ENCODE results near the gene DGKI. TPM values are rescaled to one million over a fixed set of nuclear protein-coding genes. Genes with fewer than 3 reads are reported as not detected.
A peak's percentile ranks its signal among the peaks of the same experiment; 100 is the strongest.

DGKI gene
- total and polyA plus RNA-seq, 2 of the 4 experiments (the other 2 are of a cell fraction), result 3.9 to 15.8 TPM

DNA sequence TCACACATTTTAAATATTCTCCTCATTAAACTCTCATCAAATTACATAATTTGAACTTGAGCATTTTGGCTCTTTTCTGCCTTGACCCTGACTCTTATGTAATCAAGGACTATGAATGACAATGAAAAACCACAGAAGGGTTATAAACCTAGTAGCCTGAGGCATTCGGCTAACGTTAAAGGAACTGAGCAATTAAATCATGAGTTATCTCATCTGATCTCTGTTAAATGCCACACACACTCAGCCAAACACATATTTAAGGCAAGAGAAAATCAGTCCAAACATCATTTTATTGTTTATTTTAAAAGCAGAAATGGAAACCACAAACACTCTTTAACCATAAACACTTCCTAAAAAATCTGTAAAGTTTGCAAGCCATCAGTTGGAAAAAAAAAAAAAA is 204.3 kb downstream of the DGKI start:
- H3K9me3 ChIP-seq (ENCODE audit: control insufficient read depth, insufficient read depth, low read length), result no peaks in the 10 kb centered on the region
- no peak overlapping the region for H2AK9ac ChIP-seq (replicated peaks; ENCODE audit: low read depth, low read length, poor library complexity)
- H2BK5ac ChIP-seq (ENCODE audit: low read depth, low read length, poor library complexity, severe bottlenecking), result no peak overlapping the region
- H3K9me1 ChIP-seq (ENCODE audit: insufficient read depth, low read length), result peaks cover 5% of the 10 kb centered on the region
- in situ Hi-C loops (cut with MboI; ENCODE audit: low sequenced_read_pairs), result no loop called here
- no peak overlapping the region for H2AFZ ChIP-seq (replicated peaks; ENCODE audit: low read length, poor library complexity)
- H2AK5ac ChIP-seq (ENCODE audit: low read depth, low read length), result no peak overlapping the region
- no CpG with 5 or more reads among the region's 2 CpGs for WGBS, 2 experiments (ENCODE audit: extremely low coverage in 2 of 2, insufficient read length in 1 of 2)
- ChIA-PET POLR2A (ENCODE audit: unreplicated experiment) (no interaction called here), CTCF (no interaction called here)
- peaks cover 7% of the 10 kb centered on the region for H3K4me1 ChIP-seq (ENCODE audit: control insufficient read depth, insufficient read depth, low read length)
- no peak overlapping the region for H3K27ac ChIP-seq (ENCODE audit: insufficient read depth, low read length)
- intact Hi-C loops (cut with micrococcal nuclease), result no loop called here
- no peak overlapping the region for H4K91ac ChIP-seq (ENCODE audit: insufficient read depth, low read depth, low read length)
- no peaks in the 10 kb centered on the region for H3K79me1 ChIP-seq (ENCODE audit: low read depth in 1 of 2, low read length in 2 of 2)
- H2BK20ac ChIP-seq (ENCODE audit: low read depth, low read length), result no peak overlapping the region
- dilution Hi-C loops (cut with HindIII; ENCODE audit: low sequenced_read_pairs, unreplicated experiment), result no loop called here
- ATAC-seq (ENCODE audit: low read depth), result peak; percentile 87
- no peak overlapping the region for H3K9ac ChIP-seq (ENCODE audit: low read depth, low read length)
- H4K8ac ChIP-seq (ENCODE audit: low read depth in 2 of 2, low read length in 2 of 2), result no peak overlapping the region
- no peak overlapping the region for H3K4me2 ChIP-seq (ENCODE audit: low read depth, low read length)
- no peaks in the 10 kb centered on the region for H3K36me3 ChIP-seq (ENCODE audit: control insufficient read depth, insufficient read depth, low read length)
- H3K18ac ChIP-seq (ENCODE audit: low read depth, low read length), result no peak overlapping the region
- no peak overlapping the region for H3K4me3 ChIP-seq (ENCODE audit: insufficient read depth, low read depth, low read length)
- no peak overlapping the region for H3K56ac ChIP-seq (ENCODE audit: extremely low read depth, insufficient read depth, low read length)
- peak; percentile 69 for DNase-seq
- no TSS peak for BruUV-seq (replicated peaks)
- H3K23ac ChIP-seq (ENCODE audit: low read depth, low read length), result no peak overlapping the region
- TF ChIP-seq RCOR1 (IDR thresholded peaks at IDR 0.05; ENCODE audit: insufficient replicate concordance, low read length) (no peak), RAD21 (IDR thresholded peaks at IDR 0.05; ENCODE audit: low read length) (no peak), MXI1 (IDR thresholded peaks at IDR 0.05; ENCODE audit: borderline replicate concordance, low read depth, low read length) (no peak), MAFK (IDR thresholded peaks at IDR 0.05; ENCODE audit: low read depth, low read length) (no peak), BHLHE40 (IDR thresholded peaks at IDR 0.05; ENCODE audit: low read depth, low read length) (no peak), CEBPB (IDR thresholded peaks at IDR 0.05; ENCODE audit: low read depth, low read length) (no peak), NFE2L2 (IDR thresholded peaks at IDR 0.05; ENCODE audit: low read depth, low read length) (no peak), FOS (IDR thresholded peaks at IDR 0.05; ENCODE audit: low read depth, low read length) (no peak), CHD1 (IDR thresholded peaks at IDR 0.05; ENCODE audit: low read depth, low read length) (no peak), MAZ (IDR thresholded peaks at IDR 0.05; ENCODE audit: borderline replicate concordance, low read depth, low read length) (no peak), POLR2A (IDR thresholded peaks at IDR 0.05; ENCODE audit: low read depth, low read length) (no peak), RFX5 (IDR thresholded peaks at IDR 0.05; ENCODE audit: low read depth, low read length) (no peak), SMC3 (IDR thresholded peaks at IDR 0.05; ENCODE audit: low read depth, low read length) (no peak)
- TF ChIP-seq, protein P1, sequence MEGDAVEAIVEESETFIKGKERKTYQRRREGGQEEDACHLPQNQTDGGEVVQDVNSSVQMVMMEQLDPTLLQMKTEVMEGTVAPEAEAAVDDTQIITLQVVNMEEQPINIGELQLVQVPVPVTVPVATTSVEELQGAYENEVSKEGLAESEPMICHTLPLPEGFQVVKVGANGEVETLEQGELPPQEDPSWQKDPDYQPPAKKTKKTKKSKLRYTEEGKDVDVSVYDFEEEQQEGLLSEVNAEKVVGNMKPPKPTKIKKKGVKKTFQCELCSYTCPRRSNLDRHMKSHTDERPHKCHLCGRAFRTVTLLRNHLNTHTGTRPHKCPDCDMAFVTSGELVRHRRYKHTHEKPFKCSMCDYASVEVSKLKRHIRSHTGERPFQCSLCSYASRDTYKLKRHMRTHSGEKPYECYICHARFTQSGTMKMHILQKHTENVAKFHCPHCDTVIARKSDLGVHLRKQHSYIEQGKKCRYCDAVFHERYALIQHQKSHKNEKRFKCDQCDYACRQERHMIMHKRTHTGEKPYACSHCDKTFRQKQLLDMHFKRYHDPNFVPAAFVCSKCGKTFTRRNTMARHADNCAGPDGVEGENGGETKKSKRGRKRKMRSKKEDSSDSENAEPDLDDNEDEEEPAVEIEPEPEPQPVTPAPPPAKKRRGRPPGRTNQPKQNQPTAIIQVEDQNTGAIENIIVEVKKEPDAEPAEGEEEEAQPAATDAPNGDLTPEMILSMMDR (conservative IDR thresholded peaks at IDR 0.05; ENCODE audit: low read depth, low read length), result no peak
- TF ChIP-seq, protein P2, sequence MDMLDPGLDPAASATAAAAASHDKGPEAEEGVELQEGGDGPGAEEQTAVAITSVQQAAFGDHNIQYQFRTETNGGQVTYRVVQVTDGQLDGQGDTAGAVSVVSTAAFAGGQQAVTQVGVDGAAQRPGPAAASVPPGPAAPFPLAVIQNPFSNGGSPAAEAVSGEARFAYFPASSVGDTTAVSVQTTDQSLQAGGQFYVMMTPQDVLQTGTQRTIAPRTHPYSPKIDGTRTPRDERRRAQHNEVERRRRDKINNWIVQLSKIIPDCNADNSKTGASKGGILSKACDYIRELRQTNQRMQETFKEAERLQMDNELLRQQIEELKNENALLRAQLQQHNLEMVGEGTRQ (IDR thresholded peaks at IDR 0.05; ENCODE audit: low read depth, low read length), result no peak
- TF ChIP-seq, protein P3, sequence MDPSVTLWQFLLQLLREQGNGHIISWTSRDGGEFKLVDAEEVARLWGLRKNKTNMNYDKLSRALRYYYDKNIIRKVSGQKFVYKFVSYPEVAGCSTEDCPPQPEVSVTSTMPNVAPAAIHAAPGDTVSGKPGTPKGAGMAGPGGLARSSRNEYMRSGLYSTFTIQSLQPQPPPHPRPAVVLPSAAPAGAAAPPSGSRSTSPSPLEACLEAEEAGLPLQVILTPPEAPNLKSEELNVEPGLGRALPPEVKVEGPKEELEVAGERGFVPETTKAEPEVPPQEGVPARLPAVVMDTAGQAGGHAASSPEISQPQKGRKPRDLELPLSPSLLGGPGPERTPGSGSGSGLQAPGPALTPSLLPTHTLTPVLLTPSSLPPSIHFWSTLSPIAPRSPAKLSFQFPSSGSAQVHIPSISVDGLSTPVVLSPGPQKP (IDR thresholded peaks at IDR 0.05; ENCODE audit: borderline replicate concordance, low read depth, low read length), result no peak
- H4K20me1 ChIP-seq (ENCODE audit: insufficient read depth, low read length), result no peaks in the 10 kb centered on the region
- 0 out of 2 replicates have a peak, but pooled peaks cover 2% of the 10 kb centered on the region for H3K27me3 ChIP-seq (ENCODE audit: control insufficient read depth, insufficient read depth, low read length)
- no peak overlapping the region for H4K5ac ChIP-seq (ENCODE audit: low read depth, low read length)
- no peak overlapping the region for H3K4ac ChIP-seq (ENCODE audit: low read depth, low read length)
- no peak overlapping the region for H2BK120ac ChIP-seq (ENCODE audit: low read depth, low read length)
- no peak overlapping the region for H3K14ac ChIP-seq (replicated peaks; ENCODE audit: low read depth, low read length)
- no peak overlapping the region for H2BK15ac ChIP-seq (ENCODE audit: low read depth, low read length)
